Measurements from ENCODE around the gene ITLN2. TPM values are rescaled to one million over a fixed set of nuclear protein-coding genes. Genes with fewer than 3 reads are reported as not detected.
A peak's percentile ranks its signal among the peaks of the same experiment; 100 is the strongest.

ITLN2 gene
- total RNA-seq, 1 donor from 2014 or later = 0.35 TPM

GRCh38 chr1:160972939-160973338 is 18.3 kb upstream of the ITLN2 start:
- peaks cover 12% of the 10 kb centered on the region for H3K27me3 Mint-ChIP-seq (ENCODE audit: low read depth)
- peaks cover 17% of the 10 kb centered on the region for H3K4me1 Mint-ChIP-seq
- no peak overlapping the region for H3K4me3 Mint-ChIP-seq
- no peaks in the 10 kb centered on the region for H3K36me3 Mint-ChIP-seq (ENCODE audit: low read depth)
- DNase-seq (ENCODE audit: low read depth, low spot score) = no peak
- TF ChIP-seq, protein P1, sequence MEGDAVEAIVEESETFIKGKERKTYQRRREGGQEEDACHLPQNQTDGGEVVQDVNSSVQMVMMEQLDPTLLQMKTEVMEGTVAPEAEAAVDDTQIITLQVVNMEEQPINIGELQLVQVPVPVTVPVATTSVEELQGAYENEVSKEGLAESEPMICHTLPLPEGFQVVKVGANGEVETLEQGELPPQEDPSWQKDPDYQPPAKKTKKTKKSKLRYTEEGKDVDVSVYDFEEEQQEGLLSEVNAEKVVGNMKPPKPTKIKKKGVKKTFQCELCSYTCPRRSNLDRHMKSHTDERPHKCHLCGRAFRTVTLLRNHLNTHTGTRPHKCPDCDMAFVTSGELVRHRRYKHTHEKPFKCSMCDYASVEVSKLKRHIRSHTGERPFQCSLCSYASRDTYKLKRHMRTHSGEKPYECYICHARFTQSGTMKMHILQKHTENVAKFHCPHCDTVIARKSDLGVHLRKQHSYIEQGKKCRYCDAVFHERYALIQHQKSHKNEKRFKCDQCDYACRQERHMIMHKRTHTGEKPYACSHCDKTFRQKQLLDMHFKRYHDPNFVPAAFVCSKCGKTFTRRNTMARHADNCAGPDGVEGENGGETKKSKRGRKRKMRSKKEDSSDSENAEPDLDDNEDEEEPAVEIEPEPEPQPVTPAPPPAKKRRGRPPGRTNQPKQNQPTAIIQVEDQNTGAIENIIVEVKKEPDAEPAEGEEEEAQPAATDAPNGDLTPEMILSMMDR (conservative IDR thresholded peaks at IDR 0.05) = no peak
- no peaks in the 10 kb centered on the region for H3K9me3 Mint-ChIP-seq
- peak overlapping the region; percentile 63 for H3K27ac Mint-ChIP-seq (ENCODE audit: unreplicated experiment)

GRCh38 chr1:160971618-160972056 is 17.0 kb upstream of the ITLN2 start:
- peak overlapping the region; percentile 68 for H3K27ac Mint-ChIP-seq (ENCODE audit: unreplicated experiment)
- no peaks in the 10 kb centered on the region for H3K9me3 Mint-ChIP-seq
- H3K4me3 Mint-ChIP-seq = peak overlapping the region; percentile 45
- DNase-seq (ENCODE audit: low read depth, low spot score) = peak; percentile 20
- H3K4me1 Mint-ChIP-seq = peaks cover 17% of the 10 kb centered on the region
- H3K36me3 Mint-ChIP-seq (ENCODE audit: low read depth) = no peaks in the 10 kb centered on the region
- peaks cover 12% of the 10 kb centered on the region for H3K27me3 Mint-ChIP-seq (ENCODE audit: low read depth)
- TF ChIP-seq, protein P1 (conservative IDR thresholded peaks at IDR 0.05) = no peak

DNA sequence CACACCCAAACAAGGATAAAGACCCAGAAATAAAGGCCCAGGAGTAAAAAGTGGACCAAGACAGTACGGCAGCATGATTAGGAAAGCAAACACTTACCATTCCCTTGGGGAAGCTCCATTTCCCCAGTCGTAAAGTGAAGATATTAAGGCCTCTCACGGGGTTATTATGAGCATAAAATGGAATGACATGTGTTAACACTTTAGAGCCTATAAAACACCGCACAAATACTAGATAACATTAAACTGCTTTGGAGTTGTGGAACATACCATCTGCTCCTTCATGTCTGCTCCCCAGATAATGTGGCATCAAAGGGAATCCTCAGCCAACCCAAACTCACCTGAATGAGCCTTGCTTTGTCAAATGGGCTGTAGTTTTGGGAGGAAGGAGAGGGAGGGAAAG is 8.9 kb upstream of the ITLN2 start:
- peaks cover 3% of the 10 kb centered on the region for H3K27me3 Mint-ChIP-seq (ENCODE audit: low read depth)
- H3K27ac Mint-ChIP-seq (ENCODE audit: unreplicated experiment) = no peak overlapping the region
- no peak overlapping the region for H3K4me3 Mint-ChIP-seq
- H3K4me1 Mint-ChIP-seq = no peaks in the 10 kb centered on the region
- no peaks in the 10 kb centered on the region for H3K36me3 Mint-ChIP-seq (ENCODE audit: low read depth)
- H3K9me3 Mint-ChIP-seq = no peaks in the 10 kb centered on the region
- DNase-seq (ENCODE audit: low read depth, low spot score) = no peak
- TF ChIP-seq, protein P1 (conservative IDR thresholded peaks at IDR 0.05) = no peak

DNA sequence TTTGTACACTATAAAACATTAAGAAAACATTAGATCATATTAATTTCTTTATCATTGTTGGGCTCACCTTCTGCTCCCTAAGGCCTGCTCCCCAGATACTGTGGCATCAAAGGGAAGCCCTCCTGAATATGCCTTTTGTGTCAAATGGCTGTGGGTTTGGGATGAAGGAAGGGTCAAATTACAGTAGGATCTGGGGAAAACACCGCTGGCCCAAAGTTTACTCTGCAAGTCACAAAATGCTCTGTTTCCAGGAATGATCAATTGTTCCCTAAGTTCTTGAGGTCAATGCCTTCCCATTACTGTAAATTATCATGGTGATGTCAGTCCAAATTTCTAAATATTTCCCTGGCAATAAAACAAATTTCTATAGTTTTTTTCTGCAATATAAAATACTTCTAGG is 6.8 kb upstream of the ITLN2 start:
- no peaks in the 10 kb centered on the region for H3K36me3 Mint-ChIP-seq (ENCODE audit: low read depth)
- TF ChIP-seq, protein P1 (conservative IDR thresholded peaks at IDR 0.05) = no peak
- no peak overlapping the region for H3K4me3 Mint-ChIP-seq
- H3K4me1 Mint-ChIP-seq = no peaks in the 10 kb centered on the region
- no peak overlapping the region for H3K27ac Mint-ChIP-seq (ENCODE audit: unreplicated experiment)
- DNase-seq (ENCODE audit: low read depth, low spot score) = no peak
- no peaks in the 10 kb centered on the region for H3K9me3 Mint-ChIP-seq
- H3K27me3 Mint-ChIP-seq (ENCODE audit: low read depth) = no peaks in the 10 kb centered on the region

DNA sequence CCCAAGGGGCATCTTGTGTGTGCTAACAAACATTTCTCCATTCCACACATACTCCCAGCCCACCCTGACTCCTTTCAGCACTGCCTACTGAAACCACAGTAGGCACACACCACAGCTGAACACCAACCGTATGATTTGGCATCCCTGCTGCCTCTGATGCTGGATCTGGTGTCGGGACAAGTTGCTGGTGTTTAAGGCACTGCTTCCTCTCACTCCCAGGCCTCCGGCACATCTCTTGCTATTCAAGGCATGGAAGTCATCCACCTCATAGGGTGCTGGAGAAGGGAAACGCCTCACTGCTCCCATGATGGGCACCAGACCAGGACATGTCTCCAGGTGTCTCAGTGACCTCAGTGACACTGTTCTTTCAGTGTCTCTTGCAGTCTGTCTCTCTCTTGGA is 2.4 kb upstream of the ITLN2 start:
- Mint-ChIP-seq H3K9me3 (no peaks in the 10 kb centered on the region), H3K4me3 (no peak overlapping the region), H3K27ac (ENCODE audit: unreplicated experiment) (no peak overlapping the region), H3K4me1 (peaks cover 4% of the 10 kb centered on the region), H3K36me3 (ENCODE audit: low read depth) (no peaks in the 10 kb centered on the region), H3K27me3 (ENCODE audit: low read depth) (no peaks in the 10 kb centered on the region)
- no peak for DNase-seq (ENCODE audit: low read depth, low spot score)
- TF ChIP-seq, protein P1 (conservative IDR thresholded peaks at IDR 0.05) = no peak

GRCh38 chr1:160953030-160953429 is 1.6 kb downstream of the ITLN2 start:
- Mint-ChIP-seq H3K4me1 (peaks cover 4% of the 10 kb centered on the region), H3K27me3 (ENCODE audit: low read depth) (no peaks in the 10 kb centered on the region), H3K36me3 (ENCODE audit: low read depth) (no peaks in the 10 kb centered on the region), H3K27ac (ENCODE audit: unreplicated experiment) (no peak overlapping the region), H3K4me3 (no peak overlapping the region), H3K9me3 (no peaks in the 10 kb centered on the region)
- TF ChIP-seq, protein P1 (conservative IDR thresholded peaks at IDR 0.05) = no peak
- no peak for DNase-seq (ENCODE audit: low read depth, low spot score)

Measured in neural crest cell (in vitro differentiated cells).